ENCODE measurements around the gene NT5C2.

GRCh38 chr10:103077020-103077419, 116.1 kb downstream of the NT5C2 start:
- TF ChIP-seq CTCF (IDR thresholded peaks at IDR 0.05; ENCODE audit: low read length): no peak
- no peak for TF ChIP-seq EZH2 (optimal IDR thresholded peaks at IDR 0.05; ENCODE audit: low read depth, low read length)
- no peak for TF ChIP-seq EZH2phosphoT487 (IDR thresholded peaks at IDR 0.05; ENCODE audit: low read length)
